ENCODE results near the gene CCDC15. TPM values are rescaled to one million over a fixed set of nuclear protein-coding genes. Genes with fewer than 3 reads are reported as not detected.

Gene CCDC15
- total RNA-seq, 4 donors from 2014 or later, result 0.42 to 1.6 (median 0.60) TPM

GRCh38 chr11:125061281-125061680 is 107.3 kb downstream of the CCDC15 start:
- no peaks in the 10 kb centered on the region for H3K9me3 ChIP-seq
- no peak overlapping the region for H3K4me3 ChIP-seq
- H3K4me1 ChIP-seq, result peaks cover 11 to 21% (median 16%) of the 10 kb centered on the region in 4 donors
- 73% methylated on average over 3 of the region's 4 CpGs for WGBS
- H3K36me3 ChIP-seq, result no peaks in the 10 kb centered on the region
- TF ChIP-seq POLR2AphosphoS5 (IDR thresholded peaks at IDR 0.05) (no peak), POLR2A (IDR thresholded peaks at IDR 0.05; ENCODE audit: low read depth) (no peak), EP300 (IDR thresholded peaks at IDR 0.05) (no peak)
- TF ChIP-seq, protein P1, sequence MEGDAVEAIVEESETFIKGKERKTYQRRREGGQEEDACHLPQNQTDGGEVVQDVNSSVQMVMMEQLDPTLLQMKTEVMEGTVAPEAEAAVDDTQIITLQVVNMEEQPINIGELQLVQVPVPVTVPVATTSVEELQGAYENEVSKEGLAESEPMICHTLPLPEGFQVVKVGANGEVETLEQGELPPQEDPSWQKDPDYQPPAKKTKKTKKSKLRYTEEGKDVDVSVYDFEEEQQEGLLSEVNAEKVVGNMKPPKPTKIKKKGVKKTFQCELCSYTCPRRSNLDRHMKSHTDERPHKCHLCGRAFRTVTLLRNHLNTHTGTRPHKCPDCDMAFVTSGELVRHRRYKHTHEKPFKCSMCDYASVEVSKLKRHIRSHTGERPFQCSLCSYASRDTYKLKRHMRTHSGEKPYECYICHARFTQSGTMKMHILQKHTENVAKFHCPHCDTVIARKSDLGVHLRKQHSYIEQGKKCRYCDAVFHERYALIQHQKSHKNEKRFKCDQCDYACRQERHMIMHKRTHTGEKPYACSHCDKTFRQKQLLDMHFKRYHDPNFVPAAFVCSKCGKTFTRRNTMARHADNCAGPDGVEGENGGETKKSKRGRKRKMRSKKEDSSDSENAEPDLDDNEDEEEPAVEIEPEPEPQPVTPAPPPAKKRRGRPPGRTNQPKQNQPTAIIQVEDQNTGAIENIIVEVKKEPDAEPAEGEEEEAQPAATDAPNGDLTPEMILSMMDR (IDR thresholded peaks at IDR 0.05), result no peak
- no peaks in the 10 kb centered on the region for H3K27me3 ChIP-seq
- DNase-seq (ENCODE audit: extremely low spot score), result peak; percentile 42
- H3K27ac ChIP-seq (replicated peaks in 1 of 4), result no peak overlapping the region
- intact Hi-C loops (cut with DNase I), result no loop called here

- DNase-seq (ENCODE audit: extremely low spot score), result peak; percentile 55
- peak overlapping the region; percentile 66 to 76 (median 70) for H3K27ac ChIP-seq (replicated peaks in 1 of 4)
- H3K36me3 ChIP-seq, result no peaks in the 10 kb centered on the region
- peaks cover 11 to 21% (median 16%) of the 10 kb centered on the region in 4 donors for H3K4me1 ChIP-seq
- H3K9me3 ChIP-seq, result no peaks in the 10 kb centered on the region
- no peaks in the 10 kb centered on the region for H3K27me3 ChIP-seq
- H3K4me3 ChIP-seq, result peak overlapping the region; percentile 59 to 75 (median 71)
- 50% methylated on average over 18 of the region's 19 CpGs for WGBS
- intact Hi-C loops (cut with DNase I), result no loop called here
- TF ChIP-seq EP300 (IDR thresholded peaks at IDR 0.05) (no peak), POLR2A (IDR thresholded peaks at IDR 0.05; ENCODE audit: low read depth) (no peak), POLR2AphosphoS5 (IDR thresholded peaks at IDR 0.05) (no peak)
- TF ChIP-seq, protein P1 (IDR thresholded peaks at IDR 0.05), result no peak
Measured at GRCh38 chr11:125062218-125062930, 108.4 kb downstream of the CCDC15 start.

DNA sequence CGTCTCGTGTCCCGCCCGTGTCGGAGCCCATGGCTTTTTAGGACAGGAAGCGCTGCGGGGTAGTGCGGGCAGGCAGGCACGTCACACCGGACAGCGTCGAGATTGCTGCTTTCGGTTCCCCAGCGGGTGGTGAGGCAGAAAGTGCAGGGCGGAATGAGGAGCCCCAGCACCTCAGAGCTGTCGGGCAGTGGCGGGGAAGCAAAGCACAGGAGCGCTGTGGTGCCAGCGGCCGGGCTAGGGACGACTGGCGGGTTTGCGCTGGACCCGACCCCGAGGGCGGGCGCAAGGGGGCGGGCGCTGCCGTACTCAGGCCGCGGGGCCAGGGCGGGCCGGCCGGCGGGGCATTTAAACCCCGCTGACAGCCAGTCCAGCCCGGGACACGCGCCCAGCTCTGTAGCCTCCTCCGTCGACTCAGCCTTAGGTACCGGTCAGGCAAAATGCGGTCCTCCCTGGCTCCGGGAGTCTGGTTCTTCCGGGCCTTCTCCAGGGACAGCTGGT is 109.0 kb downstream of the CCDC15 start, which contains the start of gene SLC37A2:
Gene SLC37A2 (plus strand): TSS at position 375 of the 498 bp plus-strand sequence. CDS start 63 bp downstream, at position 438.
- Histone ChIP-seq H3K36me3 (no peaks in the 10 kb centered on the region), H3K27ac (replicated peaks in 1 of 4) (peak within 1 kb of the TSS; percentile 66 to 76 (median 70)), H3K27me3 (no peaks in the 10 kb centered on the region), H3K4me1 (peaks cover 11 to 21% (median 16%) of the 10 kb centered on the region in 4 donors), H3K9me3 (no peaks in the 10 kb centered on the region), H3K4me3 (peak within 1 kb of the TSS; percentile 59 to 75 (median 71))
- WGBS, result 0% methylated on average over 7 of the region's 46 CpGs
- intact Hi-C loops (cut with DNase I), result no loop called here
- TF ChIP-seq EP300 (IDR thresholded peaks at IDR 0.05), result no peak
- TF ChIP-seq POLR2A (IDR thresholded peaks at IDR 0.05; ENCODE audit: low read depth), result peak; percentile 21
- peak; percentile 38 to 61 for TF ChIP-seq POLR2AphosphoS5 (IDR thresholded peaks at IDR 0.05)
- TF ChIP-seq, protein P1 (IDR thresholded peaks at IDR 0.05), result peak in 2 of 3 experiments; percentile 20 to 31
- peak; percentile 92 for DNase-seq (ENCODE audit: extremely low spot score)

DNA sequence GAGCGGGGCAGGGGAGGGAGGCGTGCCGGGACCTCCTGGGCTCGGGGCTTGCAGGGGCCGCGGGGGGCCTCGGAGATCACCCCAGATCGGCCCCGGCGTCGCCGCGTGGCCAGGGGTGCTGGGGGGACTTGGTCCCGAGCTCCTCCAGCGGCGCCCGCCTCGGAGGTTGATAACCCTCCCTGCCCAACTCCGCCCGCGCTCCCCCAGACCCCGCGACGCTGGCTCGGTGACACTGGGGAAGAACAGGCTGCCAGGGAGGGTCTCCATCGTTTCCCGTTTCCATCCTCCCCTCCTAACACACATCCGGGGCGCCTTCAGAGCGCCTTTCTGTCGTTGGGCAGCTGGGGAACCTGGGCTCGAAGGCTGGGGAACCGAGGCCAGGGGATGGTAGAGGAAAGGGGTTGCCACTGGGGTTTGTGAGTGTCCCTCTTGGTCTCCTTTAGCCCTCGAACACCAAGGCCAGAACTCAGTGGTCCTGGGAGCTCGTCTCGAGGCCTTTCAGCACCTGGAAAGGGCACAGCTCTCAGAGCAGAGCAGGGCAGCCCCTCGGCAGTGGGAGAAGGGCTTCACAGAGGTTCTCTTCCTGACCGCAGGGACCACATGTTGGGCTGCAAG is 109.5 kb downstream of the CCDC15 start:
- Histone ChIP-seq H3K36me3 (no peaks in the 10 kb centered on the region), H3K27ac (replicated peaks in 1 of 4) (peak overlapping the region; percentile 66 to 76 (median 70)), H3K9me3 (no peaks in the 10 kb centered on the region), H3K4me1 (peaks cover 11 to 21% (median 16%) of the 10 kb centered on the region in 4 donors), H3K4me3 (peak overlapping the region; percentile 59 to 75 (median 71)), H3K27me3 (no peaks in the 10 kb centered on the region)
- intact Hi-C loops (cut with DNase I), result no loop called here
- no peak for TF ChIP-seq EP300 (IDR thresholded peaks at IDR 0.05)
- no peak for TF ChIP-seq POLR2AphosphoS5 (IDR thresholded peaks at IDR 0.05)
- no peak for TF ChIP-seq POLR2A (IDR thresholded peaks at IDR 0.05; ENCODE audit: low read depth)
- TF ChIP-seq, protein P1 (IDR thresholded peaks at IDR 0.05), result no peak
- 10% methylated on average over 23 of the region's 38 CpGs for WGBS
- DNase-seq (ENCODE audit: extremely low spot score), result peak; percentile 91

All from esophagus muscularis mucosa (tissue), 4 donors.